HG02870 (cell line): Measurements from ENCODE around the gene TDRD3.

Experiments used
- ATAC-seq: cut with Tn5 transposase; IDR thresholded peaks from one replicate; pipeline ENCODE4 v1.9.1; 2021; ENCODE audit warnings: mild to moderate bottlenecking, moderate library complexity; ENCODE audit not compliant: unreplicated experiment

TDRD3 gene

DNA sequence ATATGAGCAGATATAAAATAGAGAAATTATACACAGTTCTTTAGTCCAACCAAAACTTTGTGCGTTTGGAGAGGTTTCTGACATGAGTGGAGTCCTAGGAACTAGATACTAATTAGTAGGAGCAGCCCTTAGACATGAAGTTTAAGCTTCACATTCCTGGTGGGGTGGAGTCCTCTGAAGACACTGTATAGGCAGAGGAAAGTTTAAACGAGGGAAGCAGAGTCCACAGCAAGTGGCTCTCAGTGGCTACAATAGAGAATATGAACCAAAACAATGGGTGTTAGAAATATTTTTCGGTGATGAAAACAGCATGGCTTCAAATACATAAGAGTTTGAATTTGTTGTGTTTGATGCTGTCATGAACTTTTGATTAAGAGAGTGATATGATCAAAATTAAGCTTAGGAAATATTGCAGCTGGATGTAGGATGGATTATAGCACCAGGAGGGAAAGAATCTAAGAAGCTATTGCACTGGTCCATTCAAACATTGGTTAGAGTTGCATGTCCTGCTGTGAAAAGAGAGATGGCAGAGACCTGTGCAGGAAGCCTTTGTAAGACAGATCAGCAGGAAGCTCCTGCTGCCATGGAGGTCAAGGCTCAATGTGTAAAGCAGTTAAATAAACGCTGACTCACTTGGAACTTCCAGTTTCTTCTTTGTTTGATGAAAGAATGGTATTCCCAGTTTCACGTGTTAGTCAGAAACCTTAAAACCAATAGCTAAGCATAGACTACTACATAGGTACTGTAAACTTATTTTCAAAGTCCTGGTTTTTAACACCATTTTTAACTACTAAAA is 175.2 kb downstream of the TDRD3 start:
- no peak for ATAC-seq

DNA sequence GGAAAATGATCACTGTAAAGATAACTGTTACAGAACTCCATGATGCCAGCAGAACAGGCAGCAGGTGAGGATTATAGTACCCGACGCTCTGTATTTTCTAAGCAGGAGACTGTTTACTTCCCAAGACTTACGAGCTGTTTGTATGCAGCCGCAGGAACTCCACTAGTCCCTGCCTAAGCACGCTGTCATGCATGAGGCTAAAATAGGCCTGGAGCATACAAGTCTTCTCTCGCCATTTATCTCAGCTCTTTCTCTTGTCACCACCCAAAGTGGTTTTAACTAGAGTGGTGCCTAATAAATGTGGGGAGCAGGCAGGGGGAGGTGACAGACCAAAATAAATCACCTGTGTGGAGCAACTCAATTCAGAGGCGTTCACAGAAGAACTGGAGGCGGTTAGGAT is 175.8 kb downstream of the TDRD3 start:
- ATAC-seq: no peak

DNA sequence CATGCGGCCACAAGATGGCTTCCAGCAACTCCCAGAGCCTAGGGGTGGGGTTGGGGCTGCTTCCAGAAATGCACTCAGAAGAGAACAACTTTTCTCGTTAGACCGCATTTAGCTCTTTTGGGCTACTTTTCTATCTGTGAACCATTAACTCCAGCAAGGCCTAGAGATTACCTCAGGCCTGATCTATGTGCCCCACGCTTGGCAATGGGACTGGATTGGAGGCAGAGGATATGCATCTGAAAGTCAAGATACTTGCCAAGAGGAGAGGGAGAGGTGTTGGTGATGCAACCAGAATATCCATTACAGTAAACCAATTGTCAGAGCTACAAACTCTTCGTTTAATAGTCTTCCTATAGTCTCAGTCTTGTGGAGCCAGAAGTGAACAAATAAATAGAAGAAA is 177.7 kb downstream of the TDRD3 start:
- ATAC-seq: no peak

DNA sequence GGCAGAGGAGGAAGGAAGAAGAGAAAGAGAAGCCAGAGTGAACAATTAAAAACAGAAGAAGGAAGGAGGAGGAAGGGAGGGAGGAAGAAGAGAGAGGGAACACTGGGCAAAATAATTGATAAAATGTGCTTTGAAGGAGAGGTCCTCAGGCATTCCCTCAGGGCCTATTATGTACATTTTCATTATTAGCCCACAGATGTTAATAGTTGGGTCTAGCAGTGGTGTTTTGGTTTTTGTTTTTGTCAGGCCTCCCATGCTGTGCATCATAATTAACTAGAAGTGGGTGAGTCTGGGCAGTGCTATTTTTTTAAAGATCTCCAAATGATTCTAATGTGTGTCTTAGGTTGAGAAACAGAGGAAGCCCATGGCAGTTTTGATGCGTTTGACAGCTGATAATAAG is 178.1 kb downstream of the TDRD3 start:
- no peak for ATAC-seq

DNA sequence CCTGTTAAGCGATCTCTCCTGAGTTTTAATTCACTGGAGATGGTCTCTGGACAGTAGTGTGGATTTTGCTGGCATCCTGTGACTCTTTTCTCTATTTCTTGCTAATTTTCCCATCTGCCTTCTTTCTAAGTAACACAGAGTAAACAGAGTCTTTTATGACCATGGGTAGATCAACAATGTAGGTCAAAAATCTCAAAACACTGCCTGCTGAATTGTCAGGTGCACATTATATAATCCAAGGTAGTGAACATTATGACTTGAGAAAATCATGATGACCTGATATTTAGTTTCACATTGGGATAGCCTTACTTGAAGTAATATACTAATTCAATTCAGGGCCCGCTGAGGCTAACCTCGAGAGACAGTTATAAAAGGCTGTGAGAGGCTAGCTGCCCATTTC is 180.7 kb downstream of the TDRD3 start:
- no peak for ATAC-seq

DNA sequence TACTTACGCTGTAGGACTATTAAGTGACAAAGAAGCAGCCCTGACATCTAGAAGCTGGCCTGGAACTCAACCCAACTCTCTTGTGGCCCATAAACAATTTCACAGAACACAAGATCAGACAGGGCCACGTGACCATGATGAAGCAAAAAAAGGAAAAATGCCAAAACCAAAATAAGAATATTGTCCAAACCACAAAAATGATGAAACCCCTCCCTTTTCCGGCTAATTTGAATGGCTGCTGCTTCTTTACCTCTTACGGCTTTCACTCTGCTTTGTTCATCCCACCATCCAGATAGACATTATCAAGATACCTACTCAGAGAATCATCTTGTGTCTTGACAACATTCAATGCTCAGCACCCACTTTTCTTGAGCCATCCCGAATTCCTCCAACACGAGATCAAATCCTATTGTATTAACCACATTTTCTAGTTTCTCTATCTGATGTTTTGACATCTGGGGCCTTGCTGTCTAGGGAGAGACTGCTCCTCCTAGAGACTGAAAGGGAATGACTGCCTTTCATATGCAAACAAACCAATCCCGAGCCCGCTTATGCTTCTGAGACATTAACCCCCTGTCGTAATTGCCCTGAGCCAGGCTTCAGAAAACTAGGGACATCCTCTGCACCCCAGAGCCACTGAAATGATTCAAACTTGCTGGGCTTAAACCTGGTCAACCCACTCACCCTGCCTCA is 186.3 kb downstream of the TDRD3 start:
- ATAC-seq: no peak

DNA sequence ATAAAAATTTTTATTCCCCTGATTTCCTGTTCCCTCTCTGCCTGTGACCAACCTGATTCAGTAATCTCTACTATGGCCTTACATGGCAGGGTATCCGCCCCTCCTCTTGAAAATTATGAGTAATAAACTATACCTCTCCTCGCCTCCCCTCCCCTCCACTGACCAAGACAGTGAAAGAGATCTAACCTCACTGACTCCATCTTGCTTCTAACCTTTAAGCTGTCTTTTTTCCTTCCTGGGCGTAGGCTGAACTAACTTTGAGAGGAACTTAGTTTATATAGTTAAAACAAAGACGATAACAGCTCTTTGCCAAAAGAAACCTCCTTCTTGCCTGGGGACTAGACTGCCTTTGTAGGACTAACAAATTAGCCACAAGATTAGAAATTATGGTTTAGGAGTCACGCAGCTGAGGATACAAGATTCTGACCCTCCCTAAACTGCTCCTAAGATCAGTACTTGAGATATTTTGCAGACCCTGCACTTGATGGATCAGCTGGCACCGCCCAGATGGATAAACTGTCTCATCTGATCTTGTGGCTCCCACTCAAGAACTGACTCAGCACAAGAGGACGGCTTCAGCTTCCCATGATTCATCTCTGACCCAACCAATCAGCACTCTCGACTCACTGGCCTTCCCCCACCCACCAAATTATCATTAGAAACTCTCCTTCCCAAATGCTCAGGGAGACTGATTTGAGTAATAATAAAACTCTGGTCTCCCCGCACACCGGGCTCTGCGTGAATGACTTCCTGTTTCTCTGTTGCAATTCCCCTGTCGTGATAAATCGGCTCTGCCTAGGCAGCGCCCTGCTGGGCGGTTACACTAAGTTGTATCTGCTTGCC is 187.1 kb downstream of the TDRD3 start:
- ATAC-seq: peak; percentile 53

DNA sequence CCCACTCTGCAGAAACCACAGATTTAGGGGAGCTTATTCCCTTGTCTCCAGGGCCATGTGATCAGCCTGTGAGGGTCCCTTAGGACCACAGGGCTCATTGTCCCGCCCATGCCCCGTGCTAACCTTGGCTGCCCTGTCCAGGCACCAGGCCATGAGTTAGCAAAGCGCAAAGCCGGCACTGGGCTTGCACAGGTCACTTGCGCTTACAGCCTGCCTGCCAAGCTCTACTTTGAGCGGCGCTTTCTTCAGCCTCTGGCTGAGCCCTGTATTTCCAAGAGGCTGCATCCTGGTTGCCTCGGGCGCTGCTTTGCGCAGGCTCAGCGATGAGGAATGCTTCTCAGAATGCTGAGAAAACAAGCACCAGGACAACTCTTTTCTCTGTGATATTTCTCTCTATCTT is 188.0 kb downstream of the TDRD3 start:
- no peak for ATAC-seq

DNA sequence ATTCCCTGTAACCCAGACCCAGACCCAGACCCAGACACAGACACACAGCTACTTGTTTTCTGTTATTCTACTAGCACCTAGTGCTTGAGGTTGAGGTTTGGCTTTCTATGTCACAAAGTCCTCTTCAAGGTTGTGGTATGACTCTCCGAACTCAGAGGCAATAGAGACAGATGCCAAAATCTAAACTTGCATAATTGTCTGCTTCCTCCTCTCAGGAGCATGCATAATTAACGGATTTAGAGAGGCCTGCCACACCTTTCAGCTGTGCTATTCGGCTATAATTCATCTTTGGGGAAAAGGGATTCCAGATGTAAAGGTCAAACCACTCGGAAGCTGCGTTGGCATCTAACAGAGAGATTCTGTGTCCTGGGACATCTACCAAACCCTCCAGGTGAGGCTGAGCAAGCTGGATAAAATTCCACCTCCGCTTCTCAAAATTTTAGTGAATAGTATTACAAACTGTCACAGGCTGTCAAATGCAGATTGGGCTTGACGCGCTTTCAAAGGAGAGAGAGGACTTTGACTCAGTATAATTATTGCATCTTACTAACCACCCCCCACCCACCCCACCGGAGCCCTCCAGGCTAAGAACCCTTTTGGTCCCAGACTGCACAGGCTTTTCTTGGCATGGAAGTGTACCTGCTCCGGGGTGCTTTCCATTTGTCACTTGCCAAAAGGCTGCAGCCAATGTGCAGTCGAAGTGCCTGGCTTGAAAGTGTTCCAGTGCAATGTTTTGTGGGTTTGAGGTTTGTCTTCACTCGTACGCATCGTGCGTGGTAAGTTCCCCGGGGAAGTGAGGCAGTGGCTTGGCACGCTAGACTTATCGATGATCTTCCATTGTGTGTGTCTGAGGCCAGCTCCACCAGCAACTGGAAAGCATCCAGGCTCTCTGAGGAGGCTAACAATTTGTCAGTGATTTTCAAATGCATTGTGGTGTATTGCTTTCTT is 194.1 kb downstream of the TDRD3 start:
- ATAC-seq: peak; percentile 56

DNA sequence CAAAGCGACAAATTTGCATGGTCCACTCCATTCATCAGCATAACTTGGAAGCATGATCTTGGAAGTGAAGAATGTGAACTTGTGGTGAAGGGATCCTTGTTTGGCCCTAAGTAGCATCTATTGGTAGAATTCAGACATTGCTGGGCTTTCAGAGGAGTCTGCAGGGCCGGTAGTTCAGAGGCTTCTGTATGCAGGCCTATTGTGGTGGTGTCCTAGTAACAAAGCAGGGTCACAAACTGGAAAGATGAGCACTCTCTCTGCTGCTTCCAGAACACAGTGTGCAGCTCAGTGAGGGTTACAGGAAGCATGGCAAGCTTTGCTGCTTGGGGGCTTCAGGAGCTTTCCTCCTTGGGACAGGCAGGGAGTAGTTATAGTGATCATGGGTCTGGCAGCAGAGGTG is 206.0 kb downstream of the TDRD3 start:
- no peak for ATAC-seq

DNA sequence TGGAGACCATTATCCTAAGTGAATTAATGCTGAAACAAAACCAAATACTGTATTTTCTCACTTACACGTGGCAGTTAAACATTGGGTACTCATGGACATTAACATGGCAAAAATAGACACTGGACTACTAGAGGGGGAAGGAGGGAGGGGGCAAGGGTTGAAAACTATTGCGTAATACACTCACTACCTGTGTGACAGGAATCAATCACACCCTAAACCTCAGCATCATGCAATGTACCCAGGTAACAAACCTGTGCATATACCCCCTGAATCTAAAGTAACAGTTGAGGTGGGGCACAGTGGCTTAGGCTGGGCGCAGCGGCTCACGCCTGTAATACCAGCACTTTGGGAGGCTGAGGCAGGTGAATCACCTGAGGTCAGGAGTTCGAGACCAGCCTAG is 207.0 kb downstream of the TDRD3 start:
- no peak for ATAC-seq

DNA sequence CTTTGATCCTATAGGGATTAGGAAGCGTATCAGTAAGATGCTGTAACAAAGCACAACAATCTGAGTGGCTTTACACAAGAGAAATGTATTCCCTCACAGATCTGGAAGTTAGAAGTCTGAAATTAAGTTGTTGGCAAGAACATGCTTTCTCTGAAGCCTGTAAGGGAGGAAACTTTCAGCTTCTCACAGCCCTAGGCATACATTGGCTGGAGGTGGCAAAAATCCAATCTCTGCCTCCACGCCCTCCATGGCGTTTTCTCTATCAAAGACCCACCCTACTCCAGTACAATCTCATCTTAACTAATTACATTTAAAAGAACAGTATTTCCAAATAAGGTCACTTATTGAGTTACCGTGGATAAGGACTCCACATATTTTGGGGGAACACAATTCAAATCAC is 211.9 kb downstream of the TDRD3 start:
- no peak for ATAC-seq

DNA sequence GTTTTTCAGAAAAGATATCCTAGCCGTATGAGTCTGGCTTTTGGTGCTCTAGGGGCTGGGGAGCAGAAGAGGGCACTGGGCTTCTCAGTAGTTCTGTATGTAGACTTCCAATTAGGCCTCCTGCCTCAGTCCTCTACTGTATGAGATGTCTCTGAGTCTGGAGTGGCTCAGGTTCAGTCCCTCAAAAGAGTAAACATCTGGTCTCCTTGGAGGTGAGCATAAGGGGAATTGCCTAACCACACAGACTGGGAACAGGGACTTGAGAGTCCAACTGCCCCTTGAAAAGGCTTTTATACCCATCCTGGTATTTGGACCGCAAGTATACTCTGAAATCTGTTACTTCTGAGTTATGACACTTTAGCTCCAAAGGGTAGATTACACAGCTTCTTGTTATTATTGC is 214.5 kb downstream of the TDRD3 start:
- ATAC-seq: no peak

DNA sequence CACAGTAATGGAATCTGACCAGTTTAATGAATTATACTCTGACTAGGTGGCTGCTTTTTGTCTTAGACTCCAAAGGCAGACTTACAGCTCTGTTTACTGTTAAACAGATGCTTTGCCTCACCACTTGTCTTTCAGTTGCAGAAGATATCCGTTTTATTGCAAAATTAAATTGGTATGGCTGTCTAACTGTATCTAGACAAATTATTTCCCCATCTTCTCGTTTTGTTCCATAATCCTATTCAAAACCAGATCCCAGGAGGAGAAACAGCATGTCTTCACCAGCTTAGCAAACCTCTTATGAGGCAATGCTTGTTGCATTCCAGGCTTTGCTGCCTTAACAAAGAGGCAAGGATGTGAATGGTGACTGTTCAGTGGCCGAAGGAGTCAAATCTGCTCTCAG is 215.6 kb downstream of the TDRD3 start:
- ATAC-seq: no peak

DNA sequence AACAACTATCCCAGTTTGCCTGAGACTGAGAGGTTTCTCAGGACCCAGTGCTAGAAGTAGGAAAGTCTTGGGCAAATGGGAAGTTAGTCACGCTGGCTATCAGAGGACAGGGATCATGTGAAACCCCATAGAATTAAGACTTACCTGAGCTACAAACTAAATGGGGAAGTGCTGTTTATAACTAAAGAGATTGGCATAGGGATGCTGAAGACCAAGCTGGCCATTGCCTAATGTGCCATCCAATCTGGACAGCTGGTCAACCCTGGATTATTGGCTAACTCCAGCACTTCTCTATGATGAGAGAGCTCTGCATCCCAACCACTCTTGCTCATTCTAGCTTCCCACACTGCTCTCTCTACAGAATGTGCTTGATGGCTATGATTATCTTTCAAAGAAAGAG is 216.1 kb downstream of the TDRD3 start:
- no peak for ATAC-seq

DNA sequence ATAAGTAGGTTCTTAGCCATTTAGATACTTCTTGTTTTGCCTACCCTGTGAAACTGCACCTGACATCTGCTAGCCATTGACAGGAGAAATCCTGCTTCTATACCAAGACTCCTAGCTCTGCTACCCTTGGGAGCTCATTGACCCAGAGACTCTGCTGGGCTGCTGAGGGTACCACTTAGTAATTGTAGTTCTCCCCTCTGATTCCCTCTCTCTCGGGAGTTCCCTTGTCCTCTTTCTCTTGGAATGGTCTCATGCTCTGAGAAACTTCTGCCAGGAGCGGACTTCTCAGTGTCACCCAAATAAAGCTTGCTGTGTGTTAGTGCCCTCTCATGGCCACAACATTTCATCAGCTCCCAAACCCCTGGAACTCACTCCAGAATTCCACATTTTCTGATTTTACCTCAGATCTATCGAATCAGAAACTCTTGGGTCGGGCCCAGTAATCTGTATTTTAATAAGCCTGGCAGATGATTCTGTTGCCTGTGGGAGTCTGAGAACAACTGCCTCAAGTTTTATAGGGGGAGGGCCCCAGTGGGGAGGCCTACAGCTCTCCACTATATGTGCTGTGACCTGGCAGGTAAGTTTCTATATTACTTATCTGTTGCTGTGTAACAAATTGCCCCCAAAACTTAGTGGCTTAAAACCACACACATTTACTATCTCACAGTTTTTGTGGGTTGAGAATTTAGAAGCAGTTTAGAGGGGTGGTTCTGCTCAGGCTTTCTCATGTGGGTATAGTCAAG is 221.1 kb downstream of the TDRD3 start:
- no peak for ATAC-seq

DNA sequence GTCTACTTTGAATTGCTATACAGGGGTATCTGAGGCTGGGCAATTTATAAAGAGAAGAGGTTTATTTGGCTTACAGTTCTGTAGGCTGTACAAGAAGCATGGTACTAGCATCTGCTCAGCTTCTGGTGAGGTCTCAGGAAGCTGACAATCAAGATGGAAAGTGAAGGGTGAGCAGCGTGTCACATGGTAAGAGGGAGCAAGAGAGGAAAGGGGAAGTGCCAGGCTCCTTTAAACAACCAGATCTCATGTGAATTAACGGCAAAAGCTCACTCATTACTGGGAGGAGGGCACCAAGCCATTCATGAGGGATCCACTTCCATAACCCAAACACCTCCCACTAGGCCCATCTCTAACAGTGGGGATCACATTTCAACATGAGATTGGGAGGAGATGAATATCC is 222.4 kb downstream of the TDRD3 start:
- ATAC-seq: no peak

DNA sequence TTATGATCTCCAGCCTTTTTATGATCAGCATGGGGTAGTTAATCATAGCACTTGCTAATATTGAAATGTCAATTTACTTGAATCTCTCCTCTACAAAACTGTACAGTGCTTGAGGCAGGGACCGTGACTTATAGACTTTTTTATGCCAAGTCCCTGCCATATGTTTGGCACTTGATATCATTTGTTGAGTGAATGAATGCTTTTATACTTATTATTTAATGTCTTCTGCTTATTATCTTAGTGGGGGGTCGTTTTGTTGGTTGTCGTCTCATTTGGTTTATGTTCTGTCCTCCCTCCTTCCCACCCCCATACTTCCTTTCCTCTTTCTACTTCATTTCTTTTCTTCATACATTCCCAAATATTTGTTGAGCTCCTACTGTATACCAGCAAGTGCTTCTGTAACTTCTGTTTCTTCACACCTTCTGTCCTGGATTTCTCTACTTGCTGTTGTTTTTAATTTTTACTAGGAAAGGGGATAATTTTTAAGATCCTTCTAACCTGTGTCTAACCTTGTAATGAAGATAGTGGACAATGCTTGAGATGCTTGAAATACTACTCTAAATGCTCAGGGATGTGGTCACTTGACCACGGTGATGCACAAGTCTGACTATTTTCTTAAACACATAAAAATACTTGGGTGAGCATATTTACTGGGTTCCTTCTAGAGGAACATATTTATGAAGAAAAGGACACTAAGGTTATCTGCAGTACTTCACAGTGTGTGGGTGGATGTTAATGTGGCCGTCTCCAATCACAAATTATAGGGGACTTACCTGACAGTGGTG is 223.8 kb downstream of the TDRD3 start:
- ATAC-seq: no peak

DNA sequence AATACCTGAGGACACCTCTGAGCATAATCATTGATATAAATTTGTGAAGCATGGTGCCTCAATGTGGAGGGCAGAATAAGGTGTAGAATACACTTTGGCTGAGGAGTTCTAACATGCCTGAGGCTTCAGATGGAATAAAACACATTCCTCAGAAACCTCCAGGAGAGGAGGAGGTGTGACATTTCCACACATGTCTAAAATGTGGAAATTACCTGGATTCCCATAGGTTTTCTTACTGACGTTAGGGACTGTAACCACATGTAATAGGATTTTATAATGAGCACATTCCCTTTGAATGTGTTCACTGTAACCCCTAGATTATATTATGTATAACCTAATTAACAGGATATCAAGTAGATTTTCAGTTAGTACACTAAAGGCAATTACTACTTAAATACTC is 226.1 kb downstream of the TDRD3 start:
- no peak for ATAC-seq
